ENCODE data around the gene CCDC85B.
"Not testable (repeated sequence)": the region's sequence is repeated elsewhere in the genome, so short reads cannot be mapped to it uniquely, and the experiment has no call there.

Gene CCDC85B

DNA sequence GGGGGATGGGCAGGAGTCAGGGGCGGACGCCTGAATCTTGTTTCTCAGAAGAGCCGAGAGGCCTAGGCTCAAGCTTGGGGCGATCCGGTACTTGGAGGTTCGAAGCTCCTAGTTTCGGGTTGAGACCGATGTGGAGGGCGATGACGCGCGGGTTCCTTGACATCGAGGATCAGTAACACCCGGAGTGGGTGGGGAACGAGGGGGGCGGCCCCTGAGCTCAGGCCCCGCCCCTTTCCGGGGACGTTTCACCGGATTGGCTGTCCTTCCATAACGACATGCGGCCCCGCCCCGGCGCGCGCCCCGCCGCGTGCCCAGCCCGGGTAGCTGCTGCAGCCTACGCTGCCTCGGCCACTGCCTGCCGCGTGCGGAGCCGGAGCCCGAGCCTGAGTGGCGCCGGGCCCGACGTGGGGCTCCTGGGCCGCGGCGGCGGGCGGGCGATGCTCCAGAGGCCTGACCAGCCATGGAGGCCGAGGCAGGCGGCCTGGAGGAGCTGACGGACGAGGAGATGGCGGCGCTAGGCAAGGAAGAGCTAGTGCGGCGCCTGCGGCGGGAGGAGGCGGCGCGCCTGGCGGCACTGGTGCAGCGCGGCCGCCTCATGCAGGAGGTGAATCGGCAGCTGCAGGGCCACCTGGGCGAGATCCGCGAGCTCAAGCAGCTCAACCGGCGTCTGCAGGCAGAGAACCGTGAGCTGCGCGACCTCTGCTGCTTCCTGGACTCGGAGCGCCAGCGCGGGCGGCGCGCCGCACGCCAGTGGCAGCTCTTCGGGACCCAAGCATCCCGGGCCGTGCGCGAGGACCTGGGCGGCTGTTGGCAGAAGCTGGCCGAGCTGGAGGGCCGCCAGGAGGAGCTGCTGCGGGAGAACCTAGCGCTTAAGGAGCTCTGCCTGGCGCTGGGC lies at the start of gene CCDC85B:
CCDC85B (plus strand) TSS at position 350 of the 895 bp plus-strand sequence; CDS start at position 461, 111 bp downstream.
- DNase-seq, result peak; percentile 98

DNA sequence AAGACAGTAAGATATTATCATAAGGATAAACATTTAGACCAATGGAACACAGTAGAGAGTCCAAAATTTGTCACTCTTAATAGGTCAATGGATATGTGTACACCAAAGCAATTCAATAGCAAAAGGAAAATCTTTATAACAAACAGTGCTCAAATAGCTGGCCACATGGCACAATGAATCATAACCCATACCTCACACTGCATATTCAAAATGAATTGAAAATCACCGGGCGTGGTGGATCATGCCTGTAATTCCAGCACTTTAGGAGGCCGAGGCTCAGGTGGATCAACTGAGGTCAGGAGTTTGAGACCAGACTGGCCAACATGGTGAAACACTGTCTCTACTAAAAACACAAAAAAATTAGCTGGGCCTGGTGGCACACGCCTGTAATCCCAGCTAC lies 48.3 kb upstream of the CCDC85B start:
- no peak for DNase-seq

DNA sequence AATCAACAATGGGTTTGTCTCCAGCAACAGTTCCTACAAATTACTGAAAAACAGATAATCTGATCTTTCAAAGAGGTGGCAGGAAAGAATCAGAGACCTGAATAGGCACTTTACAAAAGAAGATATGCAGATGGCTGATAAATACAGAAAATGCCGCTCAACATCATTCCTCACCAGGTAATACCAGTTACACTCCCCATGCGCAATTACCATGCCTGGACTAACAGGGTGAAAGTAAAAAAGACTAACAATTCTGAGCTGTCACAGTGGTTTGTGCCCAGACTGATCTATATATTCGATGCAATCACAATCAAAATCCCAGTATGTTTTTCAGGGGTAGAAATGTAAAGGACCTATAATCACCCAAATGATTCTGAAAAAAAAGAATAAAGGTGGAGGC lies 46.7 kb upstream of the CCDC85B start:
- DNase-seq, result no peak

DNA sequence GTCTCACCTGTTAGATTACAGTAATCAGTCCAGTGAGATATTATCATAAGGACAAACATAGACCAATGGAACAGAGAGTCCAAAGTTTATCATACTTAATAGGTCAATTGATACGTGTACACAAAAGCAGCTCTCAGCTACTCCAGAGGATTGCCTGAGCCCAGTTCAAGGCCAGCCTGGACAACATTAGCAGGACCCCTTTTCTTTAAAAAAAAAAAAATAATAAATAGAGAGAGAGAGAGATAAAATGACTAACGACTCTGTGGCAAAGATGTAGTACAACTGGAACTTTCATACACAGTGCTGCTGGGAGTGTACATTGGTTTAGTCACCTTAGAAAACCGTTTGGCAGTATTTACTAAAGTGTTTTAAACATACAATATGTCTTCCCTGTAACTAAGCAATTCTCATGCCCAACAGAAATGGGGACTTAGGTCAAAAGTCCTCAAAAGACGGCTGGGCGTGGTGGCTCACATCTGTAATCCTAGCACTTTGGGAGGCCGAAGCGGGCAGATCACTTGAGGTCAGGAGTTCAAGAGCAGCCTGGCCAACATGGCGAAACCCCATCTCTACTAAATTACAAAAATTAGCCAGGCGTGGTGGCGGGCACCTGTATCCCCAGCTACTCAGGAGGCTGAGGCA lies 46.1 kb upstream of the CCDC85B start:
- DNase-seq, result no peak

DNA sequence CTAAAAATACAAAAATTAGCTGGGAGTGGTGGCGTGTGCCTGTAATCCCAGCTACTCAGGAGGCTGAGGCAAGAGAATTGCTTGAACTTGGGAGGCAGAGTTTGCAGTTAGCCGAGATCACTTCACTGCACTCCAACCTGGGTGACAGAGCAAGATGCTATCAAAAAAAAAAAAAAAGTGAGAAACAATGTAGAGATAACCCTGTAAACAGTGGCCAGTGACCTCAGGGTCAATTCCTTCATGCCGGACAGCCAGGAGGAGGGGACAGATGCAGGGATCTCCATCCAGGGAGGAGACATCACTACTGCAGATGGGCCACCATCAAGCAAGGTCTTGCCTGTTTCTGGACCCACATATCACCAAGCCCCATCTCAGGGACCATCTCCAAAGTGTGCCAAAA lies 42.7 kb upstream of the CCDC85B start:
- no peak for DNase-seq

DNA sequence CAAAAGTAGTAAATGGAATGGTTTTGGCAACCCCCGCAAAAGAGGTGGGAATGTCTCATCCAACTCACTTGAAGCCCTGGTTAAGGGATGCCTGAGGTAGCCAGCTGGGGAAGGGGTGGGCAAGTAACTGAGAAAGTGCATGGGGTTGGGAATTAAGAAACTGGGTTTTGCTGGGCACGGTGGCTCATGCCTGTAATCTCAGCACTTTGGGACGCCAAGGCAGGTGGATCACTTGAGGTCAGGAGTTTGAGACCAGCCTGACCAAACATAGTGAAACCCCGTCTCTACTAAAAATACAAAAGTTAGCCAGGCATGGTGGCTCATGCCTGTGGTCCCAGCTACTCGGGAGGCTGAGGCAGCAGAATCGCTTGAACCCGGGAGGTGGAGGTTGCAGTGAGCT lies 41.8 kb upstream of the CCDC85B start:
- not testable (repeated sequence) for DNase-seq

DNA sequence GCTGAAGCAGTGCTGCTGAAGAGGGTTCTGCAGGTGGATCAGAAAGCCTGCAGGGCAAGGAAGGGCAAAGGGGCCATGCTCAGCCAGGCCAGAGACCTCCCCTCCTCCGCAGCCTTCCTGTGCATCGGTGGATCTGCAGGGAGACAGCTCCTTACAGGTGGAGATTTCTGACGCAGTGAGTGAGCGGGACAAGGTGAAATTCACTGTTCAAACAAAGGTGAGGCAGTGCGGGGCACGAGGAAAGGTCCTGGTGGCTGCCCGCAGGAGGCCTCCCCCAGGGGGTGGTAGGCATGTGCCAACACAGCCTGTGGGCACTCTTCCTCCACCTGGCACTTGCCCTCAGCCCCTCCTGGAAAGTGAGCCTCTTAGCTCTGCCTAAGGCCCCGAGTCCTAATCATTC lies 41.1 kb upstream of the CCDC85B start:
- DNase-seq, result no peak

DNA sequence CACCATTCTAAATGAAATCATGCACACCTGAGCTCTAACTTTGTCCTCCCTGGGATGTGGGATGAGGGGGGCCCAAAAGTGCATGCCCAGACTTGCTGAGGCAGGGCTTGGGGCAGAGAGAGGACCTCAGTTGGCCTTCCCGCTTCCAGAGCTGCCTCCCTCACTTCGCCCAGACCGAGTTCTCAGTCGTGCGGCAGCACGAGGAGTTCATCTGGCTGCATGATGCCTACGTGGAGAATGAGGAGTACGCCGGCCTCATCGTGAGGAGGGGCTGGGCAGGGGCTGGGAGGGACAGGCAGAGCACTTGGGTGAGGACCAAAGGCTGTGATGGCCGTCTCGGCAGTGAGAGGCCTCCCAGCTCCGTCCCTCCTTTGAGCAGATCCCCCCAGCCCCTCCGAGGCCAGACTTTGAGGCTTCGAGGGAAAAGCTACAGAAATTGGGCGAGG lies 40.7 kb upstream of the CCDC85B start:
- no peak for DNase-seq

DNA sequence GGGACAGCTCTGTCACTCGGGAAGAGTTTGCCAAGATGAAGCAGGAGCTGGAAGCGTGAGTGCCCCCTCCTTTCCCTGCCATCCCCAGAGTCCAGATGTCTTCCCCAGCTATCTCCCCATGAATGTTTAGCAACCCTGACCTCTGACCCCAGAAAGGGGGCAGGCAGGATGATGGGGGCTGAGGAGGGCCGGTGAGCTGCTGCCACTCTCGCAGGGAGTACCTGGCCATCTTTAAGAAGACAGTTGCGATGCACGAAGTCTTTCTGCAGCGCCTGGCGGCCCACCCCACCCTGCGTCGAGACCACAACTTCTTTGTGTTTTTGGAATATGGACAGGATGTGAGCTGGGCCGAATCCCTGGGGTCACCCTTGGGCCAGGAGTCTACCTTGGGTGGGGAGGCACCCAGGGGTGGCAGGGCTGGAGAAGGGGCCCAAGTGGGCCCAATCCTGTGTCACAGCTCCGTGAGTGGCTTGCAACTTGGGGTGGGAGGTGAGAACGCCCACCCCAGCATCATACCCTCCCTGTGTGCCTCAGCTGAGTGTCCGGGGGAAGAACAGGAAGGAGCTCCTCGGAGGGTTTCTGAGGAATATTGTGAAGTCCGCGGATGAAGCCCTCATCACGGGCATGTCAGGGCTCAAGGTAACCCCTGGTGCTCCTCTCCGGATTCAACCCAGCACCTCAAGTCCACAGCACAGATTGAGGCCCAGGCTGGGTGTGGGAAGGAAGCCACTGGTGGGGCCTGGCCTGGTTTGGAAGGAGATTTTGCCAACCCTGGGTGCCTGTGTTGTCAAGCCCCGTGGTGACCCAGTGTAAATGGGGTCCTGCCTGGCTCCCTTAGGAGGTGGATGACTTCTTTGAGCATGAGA lies 40.0 kb upstream of the CCDC85B start:
- DNase-seq, result no peak

DNA sequence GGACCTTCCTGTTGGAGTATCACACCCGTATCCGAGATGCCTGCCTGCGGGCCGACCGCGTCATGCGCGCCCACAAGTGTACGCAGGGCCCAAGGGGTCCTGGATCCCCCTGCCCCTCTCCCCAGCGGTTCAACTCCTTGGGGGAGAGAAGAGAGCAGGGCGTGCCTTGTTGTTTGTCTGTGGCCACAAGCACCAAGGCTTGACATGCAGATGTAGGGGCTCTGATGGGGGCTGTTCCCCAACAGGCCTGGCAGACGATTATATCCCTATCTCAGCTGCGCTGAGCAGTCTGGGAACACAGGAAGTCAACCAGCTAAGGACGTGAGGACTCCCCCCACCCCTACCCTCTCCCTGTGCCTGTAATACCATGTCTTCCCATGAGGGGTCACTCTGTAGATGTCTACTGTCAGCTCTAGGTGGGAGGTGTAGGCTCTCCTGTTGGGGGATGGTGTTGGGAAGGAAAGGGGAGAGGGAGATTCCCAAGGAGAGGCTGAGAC lies 39.3 kb upstream of the CCDC85B start:
- peak; percentile 23 for DNase-seq

DNA sequence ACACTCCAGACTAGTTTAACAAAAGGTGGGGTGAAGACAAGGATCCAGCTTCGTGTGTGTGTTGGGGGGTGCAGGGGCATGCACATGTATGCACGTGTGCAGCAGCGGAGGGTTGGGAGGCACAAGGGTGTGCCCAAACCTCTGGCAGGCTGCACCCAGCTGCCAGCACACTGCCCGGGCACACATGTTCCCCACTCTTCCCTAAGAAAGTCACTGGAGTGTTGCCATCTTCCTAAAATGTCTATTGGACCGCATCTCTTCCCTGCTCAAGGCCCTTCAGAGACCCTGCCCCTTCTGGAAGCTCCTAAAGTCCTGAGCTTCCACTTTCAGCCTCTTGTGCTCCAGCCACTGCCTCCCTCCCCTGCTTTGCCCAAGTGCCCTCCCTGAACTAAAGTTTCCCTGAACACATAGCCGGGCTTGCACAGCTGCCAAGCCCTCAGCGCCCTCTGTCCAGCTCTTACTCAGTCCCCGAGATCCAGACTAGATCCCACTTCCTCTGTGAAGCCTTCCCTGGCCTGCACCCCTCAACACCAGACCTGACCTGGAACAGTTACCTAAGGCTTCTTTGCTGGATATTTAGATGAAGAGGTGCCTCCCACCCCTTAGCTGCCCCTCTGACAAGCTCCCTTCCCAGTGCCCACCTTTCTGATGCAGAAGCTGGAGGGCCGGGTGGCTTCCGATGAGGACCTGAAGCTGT lies 38.5 kb upstream of the CCDC85B start:
- no peak for DNase-seq

DNA sequence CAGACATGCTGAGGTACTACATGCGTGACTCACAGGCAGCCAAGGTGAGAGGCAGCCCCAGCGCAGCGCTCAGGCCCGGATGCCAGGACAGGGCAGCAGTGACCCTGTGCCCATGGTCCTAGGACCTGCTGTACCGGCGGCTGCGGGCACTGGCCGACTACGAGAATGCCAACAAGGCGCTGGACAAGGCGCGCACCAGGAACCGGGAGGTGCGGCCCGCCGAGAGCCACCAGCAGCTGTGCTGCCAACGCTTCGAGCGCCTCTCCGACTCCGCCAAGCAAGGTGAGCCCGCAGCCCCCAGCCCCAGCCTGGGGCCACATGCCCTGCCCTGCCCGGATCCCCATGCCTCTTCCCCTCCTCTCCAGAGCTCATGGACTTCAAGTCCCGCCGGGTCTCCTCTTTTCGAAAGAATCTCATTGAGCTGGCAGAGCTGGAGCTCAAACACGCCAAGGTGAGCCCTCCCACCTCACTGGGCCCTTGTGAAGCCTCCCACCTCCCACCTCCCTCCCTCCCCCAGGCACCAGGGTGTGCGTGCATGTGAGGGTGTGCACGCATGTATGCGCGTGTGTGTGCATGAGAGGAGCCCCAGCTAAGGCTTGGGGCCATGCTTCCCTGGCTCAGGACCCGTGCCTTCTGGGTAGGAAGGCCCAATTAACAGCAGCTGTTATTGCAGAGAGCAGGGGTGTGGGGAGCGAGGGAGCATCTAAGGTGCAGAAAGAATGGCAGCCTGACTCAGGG lies 37.8 kb upstream of the CCDC85B start:
- DNase-seq, result no peak

DNA sequence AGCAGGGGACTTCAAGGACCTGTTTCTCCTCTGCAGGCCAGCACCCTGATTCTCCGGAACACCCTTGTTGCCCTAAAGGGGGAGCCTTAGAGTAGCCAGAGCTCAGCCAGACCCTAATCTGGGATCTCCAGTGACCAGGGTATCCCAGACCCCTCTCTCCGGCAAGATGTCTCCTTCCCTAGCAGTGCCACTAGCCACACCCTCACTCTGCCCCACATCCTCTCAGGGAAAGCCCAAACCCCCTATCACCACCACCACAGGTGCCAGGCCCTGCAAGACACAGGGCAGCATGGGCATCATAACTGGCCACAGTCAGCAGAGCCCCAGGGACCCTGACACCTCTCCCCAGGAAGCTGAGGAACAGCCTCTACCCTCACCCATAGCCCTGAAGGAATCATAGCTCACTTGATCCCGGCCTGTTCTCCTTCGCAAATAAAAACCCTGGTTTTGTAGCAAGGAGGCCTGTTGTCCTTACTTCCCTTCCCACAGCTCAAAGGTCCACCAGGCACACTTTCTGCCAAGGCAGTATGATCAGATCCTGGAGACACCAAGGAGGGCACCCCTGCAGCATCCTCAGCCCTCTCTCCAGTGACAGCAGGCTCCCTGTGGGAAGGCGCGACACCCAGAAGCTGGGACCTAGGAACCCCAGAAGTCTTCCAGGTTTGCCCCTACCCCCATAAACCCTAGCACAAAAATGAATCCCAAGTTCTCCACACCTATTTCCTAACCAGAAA lies 37.1 kb upstream of the CCDC85B start:
- no peak for DNase-seq

DNA sequence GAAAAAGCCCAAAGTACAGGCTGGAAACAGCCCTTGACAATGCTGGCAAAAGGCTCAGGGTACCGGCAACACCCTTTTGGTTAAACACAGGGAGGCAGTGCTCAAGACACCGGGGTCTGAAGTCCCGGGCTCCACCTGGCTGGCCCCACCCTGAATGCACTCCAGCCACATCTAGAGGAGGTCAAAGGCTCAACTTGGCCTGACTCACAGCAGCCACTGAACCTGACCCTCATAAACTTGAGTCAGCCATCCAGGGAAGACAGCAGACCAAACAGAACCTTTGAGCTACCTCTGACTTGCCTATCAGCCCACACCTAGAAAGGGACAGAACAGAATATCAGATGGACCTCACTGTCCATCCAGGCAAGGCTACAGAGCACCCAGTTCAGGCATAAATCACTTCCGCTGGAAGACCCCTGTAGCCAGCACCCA lies 36.3 kb upstream of the CCDC85B start:
- DNase-seq, result no peak

DNA sequence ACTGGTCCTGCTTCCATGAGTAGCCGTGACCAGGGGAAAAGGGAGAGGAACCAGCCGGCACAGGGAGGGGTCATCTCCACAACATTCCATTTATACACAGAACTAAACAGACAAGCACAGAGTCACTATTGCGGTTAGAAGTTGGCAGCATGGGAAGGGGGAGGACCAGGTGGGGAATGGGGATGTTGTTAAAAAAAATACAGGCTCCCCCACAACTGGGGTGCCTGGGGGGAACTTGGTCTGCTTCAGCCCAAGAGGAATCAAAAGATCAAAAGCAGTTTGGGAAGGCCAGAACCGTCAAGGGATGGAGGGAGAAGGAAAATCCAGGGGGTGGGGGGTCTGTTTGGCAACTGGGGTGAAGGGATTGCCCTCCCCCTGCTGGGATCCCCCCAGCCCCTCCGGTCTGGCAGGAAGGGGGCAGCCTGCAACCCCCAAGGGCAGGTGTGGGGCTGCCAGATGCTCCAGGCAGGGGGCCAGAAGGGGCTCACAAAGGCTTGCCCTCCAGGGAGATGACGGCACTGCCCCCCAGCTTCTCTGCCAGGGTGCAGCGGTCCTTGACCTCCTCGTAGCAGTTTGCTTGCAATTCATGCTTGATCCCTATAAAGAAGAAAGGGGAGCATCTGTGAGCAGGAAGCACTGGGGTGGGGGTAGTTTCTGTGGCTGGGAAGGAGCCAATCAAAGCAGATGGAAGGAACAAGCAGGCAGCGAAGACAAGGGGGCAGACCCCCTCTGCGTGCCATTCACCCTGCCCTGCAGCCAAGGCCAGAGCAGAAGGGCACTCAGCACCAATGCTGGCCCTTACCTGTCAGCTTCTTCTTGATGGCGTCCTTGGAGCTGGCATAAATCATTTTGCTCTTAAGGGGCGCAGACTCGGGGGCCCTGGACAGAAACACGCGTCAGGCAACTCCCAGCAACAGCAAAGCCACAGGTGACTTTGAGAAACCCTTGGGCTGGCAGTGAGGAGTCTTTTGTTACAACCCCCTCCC lies 35.3 kb upstream of the CCDC85B start:
- DNase-seq, result no peak

DNA sequence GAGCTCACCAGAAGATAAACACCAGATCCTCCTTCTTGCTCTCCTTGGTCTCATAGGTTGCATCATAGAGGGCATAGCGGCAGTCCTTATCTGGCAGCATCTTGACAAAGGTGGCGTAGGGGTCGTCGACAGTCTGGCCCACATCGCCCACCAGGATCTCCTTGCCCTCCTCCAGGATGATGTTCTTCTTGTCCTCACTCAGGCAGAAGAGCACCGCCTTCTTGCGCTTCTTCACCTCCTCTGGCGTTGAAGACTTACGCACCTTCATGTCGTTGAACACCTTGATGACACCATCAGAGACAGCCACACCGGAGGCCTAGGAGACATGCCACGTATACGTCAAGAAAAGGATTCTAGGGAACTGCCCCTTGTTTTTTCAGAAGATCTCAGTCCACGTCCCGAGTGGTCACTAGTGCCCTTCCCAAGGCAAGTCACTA lies 34.5 kb upstream of the CCDC85B start:
- DNase-seq, result no peak

DNA sequence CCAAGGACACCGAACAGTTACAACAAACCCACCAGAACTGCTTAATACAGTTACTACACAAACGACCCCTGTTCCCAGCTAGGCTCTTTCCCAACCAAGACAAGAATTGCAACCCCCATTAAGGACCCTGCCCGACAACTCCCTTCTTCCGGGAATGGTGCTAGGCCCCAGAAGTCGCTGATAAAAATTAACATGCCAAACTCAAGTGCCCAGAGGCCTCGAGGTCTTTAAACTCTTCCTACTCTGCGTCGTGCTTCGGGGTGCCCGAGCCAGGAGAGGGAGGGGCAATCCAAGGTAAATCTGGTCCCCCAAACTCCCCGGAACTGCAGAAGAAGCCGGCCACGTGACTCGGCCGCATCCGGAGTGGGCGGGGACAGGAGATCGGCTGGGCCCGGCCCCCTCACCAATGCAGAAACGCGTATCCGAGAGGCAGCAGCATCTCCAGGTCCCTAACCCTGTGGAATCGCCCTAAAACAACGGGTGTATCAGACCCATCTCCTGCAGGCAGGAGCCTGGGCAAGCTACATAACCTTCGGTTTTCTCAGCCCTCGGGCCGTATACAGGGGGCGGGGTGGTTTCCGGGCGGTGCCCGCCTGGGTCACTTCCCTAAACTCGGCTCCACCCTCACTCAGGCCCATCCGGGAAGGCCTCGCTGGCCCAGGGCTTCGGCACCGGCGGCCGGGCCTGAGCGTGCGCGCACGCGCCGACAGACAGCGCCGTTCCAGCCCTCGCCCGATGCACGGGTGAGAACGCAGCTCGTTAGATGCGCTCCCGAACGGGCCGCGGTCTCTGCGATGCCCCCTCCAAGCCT lies 33.6 kb upstream of the CCDC85B start:
- DNase-seq, result peak; percentile 55

DNA sequence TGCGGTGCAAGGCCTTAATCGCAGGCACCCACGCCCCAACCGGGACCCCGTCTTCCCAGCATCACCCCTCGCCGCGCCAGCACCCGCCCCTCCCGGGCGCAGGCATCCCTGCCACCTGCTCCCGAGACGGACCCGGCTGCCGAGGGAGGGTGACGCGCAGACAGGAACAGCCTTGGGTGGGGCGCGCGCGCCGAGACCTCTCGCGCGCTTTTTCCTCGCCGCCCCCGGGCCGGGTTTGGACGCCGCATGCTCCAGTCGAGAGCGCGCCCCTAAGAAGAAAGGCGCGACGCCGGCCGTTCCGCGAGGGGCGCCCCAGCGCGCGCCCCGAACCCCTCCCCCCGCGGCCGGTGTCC lies 33.0 kb upstream of the CCDC85B start:
- DNase-seq, result no peak

All from T1000 (cell line).